Brain microvascular endothelial cell (primary cell): Measurements from ENCODE around the gene WWOX.

Experiments
- DNase-seq: peaks from one replicate; pipeline ENCODE4 v3.0.0-alpha.2; 2020
- H3K27ac ChIP-seq: fragments of 250-450 bp; sonication (Bioruptor Pico); 2 replicates; pipeline ENCODE4 v1.5.1; 2020; ENCODE audit warnings: mild to moderate bottlenecking, moderate library complexity
- H3K27me3 ChIP-seq: fragments of 250-450 bp; sonication (Bioruptor Pico); replicated peaks from 2 replicates; pipeline ENCODE4 v1.5.1; 2020; ENCODE audit warnings: mild to moderate bottlenecking
- H3K36me3 ChIP-seq: fragments of 250-450 bp; sonication (Bioruptor Pico); replicated peaks from 2 replicates; pipeline ENCODE4 v1.5.1; 2020; ENCODE audit warnings: mild to moderate bottlenecking
- H3K4me3 ChIP-seq: 2 replicates; pipeline ENCODE4 v1.5.1; 2011; ENCODE audit warnings: low read depth, mild to moderate bottlenecking, control low read depth, low read length, moderate library complexity
- CTCF ChIP-seq: IDR thresholded peaks from 2 replicates; pipeline ENCODE4 v1.5.1; 2011; ENCODE audit warnings: low read depth, mild to moderate bottlenecking, moderate library complexity, low read length, control low read depth, inconsistent platforms; ENCODE audit errors: missing control alignments
- in situ Hi-C: cut with HindIII; loops from 2 replicates; pipeline ENCODE4 v1.10.0; 2017; ENCODE audit warnings: low sequenced_read_pairs, low pct_ligation_motif_present

WWOX gene

GRCh38 chr16:78461087-78461486 is 361.6 kb downstream of the WWOX start:
- in situ Hi-C loops: no loop called here
- no peak overlapping the region for H3K27ac ChIP-seq

GRCh38 chr16:78461496-78462287 is 362.2 kb downstream of the WWOX start:
- TF ChIP-seq CTCF: no peak
- Histone ChIP-seq H3K27me3 (no peaks in the 10 kb centered on the region), H3K36me3 (no peaks in the 10 kb centered on the region), H3K4me3 (no peak overlapping the region), H3K27ac (no peak overlapping the region)
- in situ Hi-C loops: no loop called here
- DNase-seq: peak; percentile 2

More at GRCh38 chr16:78461087-78461486, 361.6 kb downstream of the WWOX start:
- H3K4me3 ChIP-seq: no peak overlapping the region
- DNase-seq: no peak
- H3K36me3 ChIP-seq: no peaks in the 10 kb centered on the region
- H3K27me3 ChIP-seq: no peaks in the 10 kb centered on the region
- no peak for TF ChIP-seq CTCF

DNA sequence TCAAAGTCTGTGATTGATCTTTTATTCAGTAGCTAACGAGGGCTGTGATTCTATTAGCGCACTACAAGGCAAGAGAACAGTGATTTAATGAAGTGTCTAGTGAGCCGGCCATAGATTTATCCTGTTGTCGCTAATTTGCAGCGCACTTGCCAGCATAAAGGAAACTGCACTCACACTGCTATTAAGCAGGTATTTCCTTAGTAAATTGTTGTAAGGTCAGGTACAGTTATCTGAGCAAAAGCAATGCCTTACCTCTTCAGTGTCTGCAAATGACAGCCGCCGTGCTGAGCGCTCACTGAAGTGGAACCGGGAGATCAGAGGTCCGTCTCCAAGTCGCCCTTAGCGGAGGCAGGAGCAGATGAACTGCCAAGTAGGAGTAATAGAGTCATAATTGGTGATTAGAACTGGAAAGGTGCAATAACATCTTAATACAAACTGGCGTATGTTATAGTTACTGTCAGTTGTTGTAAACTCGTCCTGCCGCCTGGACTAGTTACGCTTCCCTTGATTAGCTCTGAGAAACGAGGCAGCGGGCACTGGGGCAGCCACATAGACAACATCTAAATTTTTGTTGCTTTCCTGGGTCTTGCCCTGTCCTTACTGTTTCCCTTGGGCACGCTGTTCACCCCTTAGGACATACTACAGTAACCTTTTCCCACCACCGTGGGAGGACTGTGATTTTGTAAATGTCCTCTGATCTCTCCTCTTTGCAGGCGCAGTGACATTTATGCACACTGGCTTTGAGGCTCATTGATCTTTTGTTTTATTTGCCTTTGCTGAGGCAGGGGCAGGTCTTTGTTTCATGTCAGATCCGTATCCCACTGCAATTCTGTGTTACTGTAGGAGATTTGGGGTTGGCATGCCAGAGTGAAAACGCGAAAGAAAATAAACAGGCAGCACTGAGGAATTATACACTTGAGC is 363.1 kb downstream of the WWOX start:
- no peak for TF ChIP-seq CTCF
- DNase-seq: no peak
- no peak overlapping the region for H3K27ac ChIP-seq
- H3K4me3 ChIP-seq: no peak overlapping the region
- in situ Hi-C loops: no loop called here
- H3K36me3 ChIP-seq: no peaks in the 10 kb centered on the region
- no peaks in the 10 kb centered on the region for H3K27me3 ChIP-seq

GRCh38 chr16:78463591-78463990 is 364.1 kb downstream of the WWOX start:
- Histone ChIP-seq H3K4me3 (no peak overlapping the region), H3K27me3 (no peaks in the 10 kb centered on the region), H3K36me3 (no peaks in the 10 kb centered on the region), H3K27ac (no peak overlapping the region)
- in situ Hi-C loops: no loop called here
- DNase-seq: no peak
- TF ChIP-seq CTCF: no peak

GRCh38 chr16:78464833-78465232 is 365.4 kb downstream of the WWOX start:
- in situ Hi-C loops: no loop called here
- H3K27ac ChIP-seq: no peak overlapping the region
- no peak for TF ChIP-seq CTCF
- DNase-seq: no peak
- no peaks in the 10 kb centered on the region for H3K27me3 ChIP-seq
- no peak overlapping the region for H3K4me3 ChIP-seq
- no peaks in the 10 kb centered on the region for H3K36me3 ChIP-seq
